IPS DF 6.9 (cell line): ENCODE measurements around the gene TUBA3D.
"Not testable (repeated sequence)": the region's sequence is repeated elsewhere in the genome, so short reads cannot be mapped to it uniquely, and the experiment has no call there.

ENCODE experiments used
- DNase-seq: peaks from one replicate; pipeline ENCODE4 v3.0.0-alpha.2; 2013; ENCODE audit warnings: low read depth, low spot score
- H3K27ac ChIP-seq: one replicate; pipeline ENCODE4 v1.5.1; 2013; ENCODE audit warnings: low read length, control low read depth
- H3K27me3 ChIP-seq: 2 replicates; pipeline ENCODE4 v1.6.1; 2013; ENCODE audit warnings: mild to moderate bottlenecking, low read length; ENCODE audit not compliant: control insufficient read depth, insufficient read depth
- H3K36me3 ChIP-seq: 2 replicates; pipeline ENCODE4 v1.6.1; 2013; ENCODE audit warnings: low read length; ENCODE audit not compliant: control insufficient read depth, insufficient read depth
- H3K4me1 ChIP-seq: 2 replicates; pipeline ENCODE4 v1.6.1; 2013; ENCODE audit warnings: low read length; ENCODE audit not compliant: control insufficient read depth, insufficient read depth
- H3K4me3 ChIP-seq: 2 replicates; pipeline ENCODE4 v1.5.1; 2013; ENCODE audit warnings: mild to moderate bottlenecking, low read length
- H3K9me3 ChIP-seq: 2 replicates; pipeline ENCODE4 v1.6.1; 2013; ENCODE audit warnings: low read length, inconsistent platforms; ENCODE audit not compliant: control insufficient read depth, insufficient read depth
- WGBS: extraction: QIAGEN DNeasy Blood & Tissue Kit; methylation state at CpG from one replicate; pipeline ENCODE4 v1.1.7; 2013; ENCODE audit warnings: mixed read lengths, missing lambda C conversion rate; ENCODE audit not compliant: insufficient read length, insufficient coverage; 5-methylcytosine and 5-hydroxymethylcytosine counted together

Gene TUBA3D

DNA sequence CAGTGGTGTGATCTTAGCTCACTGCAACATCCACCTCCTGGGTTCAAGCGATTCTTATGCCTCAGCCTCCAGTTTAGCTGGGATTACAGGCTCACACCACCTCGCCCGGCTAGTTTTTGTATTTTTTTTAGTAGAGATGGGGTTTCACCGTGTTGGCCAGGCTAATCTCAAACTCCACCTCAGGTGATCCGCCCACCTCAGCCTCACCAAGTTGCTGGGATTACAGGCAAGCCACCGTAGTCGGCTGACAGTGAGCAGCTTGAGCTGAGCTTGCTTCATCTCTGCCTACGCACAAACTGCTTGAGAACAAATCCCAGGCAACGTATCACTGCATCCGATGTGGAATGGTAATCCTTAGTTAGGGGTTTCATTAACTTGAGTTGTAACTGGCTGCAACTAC lies 8.2 kb upstream of the TUBA3D start:
- not testable (repeated sequence) for H3K27ac ChIP-seq, H3K4me3 ChIP-seq, H3K4me1 ChIP-seq, H3K27me3 ChIP-seq, H3K36me3 ChIP-seq, DNase-seq, H3K9me3 ChIP-seq
- WGBS, result no CpG with 5 or more reads among the region's 10 CpGs

DNA sequence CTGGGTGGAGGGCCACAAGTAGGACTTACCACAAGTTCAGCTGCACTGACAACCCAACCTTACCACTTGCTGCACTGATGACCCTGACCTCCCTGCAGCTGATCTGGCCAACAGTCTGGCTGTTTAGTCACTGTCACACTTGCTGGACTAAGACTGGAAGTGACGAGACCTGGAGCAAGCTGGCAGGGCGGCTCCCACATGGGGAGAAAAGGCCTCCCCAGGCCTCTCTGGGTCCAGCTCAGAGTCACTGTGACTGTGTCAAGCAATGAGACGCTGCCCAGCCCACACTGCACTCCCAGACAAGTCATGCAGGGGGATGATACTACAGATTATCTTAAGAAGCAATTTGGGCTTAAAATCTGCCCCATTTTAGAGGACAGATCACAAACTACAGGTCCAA lies 5.0 kb upstream of the TUBA3D start:
- DNase-seq, H3K27me3 ChIP-seq, H3K9me3 ChIP-seq, H3K27ac ChIP-seq, H3K4me1 ChIP-seq, H3K4me3 ChIP-seq, H3K36me3 ChIP-seq: not testable (repeated sequence)
- no CpG with 5 or more reads among the region's 3 CpGs for WGBS

DNA sequence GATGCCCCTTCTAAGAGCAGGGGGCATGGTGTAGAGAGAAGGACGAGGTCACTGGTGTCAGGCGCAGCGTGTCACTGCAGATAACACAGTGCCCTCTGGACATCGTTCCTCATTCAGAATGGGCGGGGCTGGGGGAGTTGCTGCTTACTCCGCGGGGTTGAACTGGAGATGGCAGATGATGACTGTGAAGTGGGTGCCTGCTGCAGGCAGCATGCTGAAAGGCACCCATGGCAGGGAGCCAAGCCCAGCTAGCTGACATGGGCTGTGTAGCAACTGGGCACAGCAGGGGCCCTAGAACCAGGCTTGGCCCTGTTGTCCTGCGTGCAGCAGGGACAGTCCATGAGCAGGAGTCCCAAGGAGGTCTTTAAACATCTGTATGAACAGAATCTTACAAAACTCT lies 4.3 kb upstream of the TUBA3D start:
- not testable (repeated sequence) for H3K4me3 ChIP-seq, H3K9me3 ChIP-seq, H3K27ac ChIP-seq, H3K4me1 ChIP-seq, DNase-seq, H3K27me3 ChIP-seq, H3K36me3 ChIP-seq
- WGBS, result no CpG with 5 or more reads among the region's 8 CpGs

DNA sequence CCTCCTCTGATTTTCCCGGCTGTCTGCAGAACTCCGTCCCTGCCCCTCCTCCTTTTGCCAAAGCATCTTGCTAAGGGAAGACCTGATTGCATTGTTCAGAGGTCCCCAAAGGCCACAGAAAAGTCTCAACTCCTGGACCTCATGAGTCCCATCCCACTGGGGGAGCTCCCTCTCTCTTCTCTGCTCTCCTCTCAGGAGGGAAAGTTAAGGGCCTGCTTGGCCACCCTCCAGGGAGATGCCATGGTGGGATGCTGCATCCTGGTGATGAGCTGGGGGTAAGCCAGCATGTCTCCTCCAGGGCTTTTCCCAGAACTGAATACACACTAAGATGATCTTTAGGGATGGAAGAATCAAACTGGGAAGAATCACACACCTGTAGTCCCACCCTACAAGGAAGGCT lies 2.7 kb upstream of the TUBA3D start:
- not testable (repeated sequence) for H3K27me3 ChIP-seq, H3K27ac ChIP-seq, H3K4me1 ChIP-seq, H3K4me3 ChIP-seq, H3K36me3 ChIP-seq, DNase-seq, H3K9me3 ChIP-seq
- WGBS, result no CpG with 5 or more reads among the region's 2 CpGs

DNA sequence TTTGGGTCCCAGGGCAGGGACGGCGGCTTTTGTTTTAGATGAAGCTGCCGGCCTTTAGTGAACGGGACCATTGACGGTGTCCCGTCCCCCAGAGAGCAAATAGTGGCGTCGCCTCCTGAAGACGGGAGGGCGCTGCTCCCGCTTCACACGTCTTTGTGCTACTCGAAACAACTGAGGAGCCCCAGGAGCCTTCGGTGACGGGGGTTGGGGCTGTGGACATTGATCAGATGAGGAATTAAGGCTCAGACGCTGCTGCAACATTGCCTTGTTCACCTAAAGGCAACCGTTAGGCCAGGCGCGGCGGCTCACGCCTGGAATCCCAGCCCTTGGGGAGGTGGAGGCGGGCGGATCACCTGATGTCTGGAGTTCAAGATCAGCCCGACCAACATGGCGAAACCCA lies 444 bp downstream of the TUBA3D start:
- H3K4me3 ChIP-seq, H3K4me1 ChIP-seq, H3K27me3 ChIP-seq, H3K36me3 ChIP-seq, H3K9me3 ChIP-seq, H3K27ac ChIP-seq, DNase-seq: not testable (repeated sequence)
- WGBS, result no CpG with 5 or more reads among the region's 25 CpGs

DNA sequence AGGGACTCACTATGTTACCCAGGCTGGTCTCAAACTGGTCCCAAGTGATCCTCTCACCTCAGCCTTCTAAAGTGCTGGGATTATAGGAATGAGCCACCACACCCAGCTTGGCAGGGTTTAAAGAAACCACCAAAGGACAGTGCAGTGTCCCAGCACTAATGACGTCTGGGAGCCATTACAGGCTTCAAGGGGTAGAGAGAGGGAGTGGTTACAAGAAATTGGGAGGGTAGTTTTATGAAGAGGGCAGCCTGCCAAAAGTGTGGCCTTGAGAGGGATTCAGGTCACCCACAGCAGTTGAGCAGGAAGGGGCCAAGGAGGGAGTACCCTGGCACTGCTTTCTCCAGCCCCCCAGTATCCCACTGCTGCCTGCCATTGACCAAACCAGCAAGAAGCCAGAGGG lies 1.3 kb downstream of the TUBA3D start:
- not testable (repeated sequence) for H3K4me3 ChIP-seq, DNase-seq, H3K4me1 ChIP-seq, H3K9me3 ChIP-seq, H3K27me3 ChIP-seq, H3K27ac ChIP-seq, H3K36me3 ChIP-seq
- WGBS, result no CpG with 5 or more reads among the region's 1 CpG

DNA sequence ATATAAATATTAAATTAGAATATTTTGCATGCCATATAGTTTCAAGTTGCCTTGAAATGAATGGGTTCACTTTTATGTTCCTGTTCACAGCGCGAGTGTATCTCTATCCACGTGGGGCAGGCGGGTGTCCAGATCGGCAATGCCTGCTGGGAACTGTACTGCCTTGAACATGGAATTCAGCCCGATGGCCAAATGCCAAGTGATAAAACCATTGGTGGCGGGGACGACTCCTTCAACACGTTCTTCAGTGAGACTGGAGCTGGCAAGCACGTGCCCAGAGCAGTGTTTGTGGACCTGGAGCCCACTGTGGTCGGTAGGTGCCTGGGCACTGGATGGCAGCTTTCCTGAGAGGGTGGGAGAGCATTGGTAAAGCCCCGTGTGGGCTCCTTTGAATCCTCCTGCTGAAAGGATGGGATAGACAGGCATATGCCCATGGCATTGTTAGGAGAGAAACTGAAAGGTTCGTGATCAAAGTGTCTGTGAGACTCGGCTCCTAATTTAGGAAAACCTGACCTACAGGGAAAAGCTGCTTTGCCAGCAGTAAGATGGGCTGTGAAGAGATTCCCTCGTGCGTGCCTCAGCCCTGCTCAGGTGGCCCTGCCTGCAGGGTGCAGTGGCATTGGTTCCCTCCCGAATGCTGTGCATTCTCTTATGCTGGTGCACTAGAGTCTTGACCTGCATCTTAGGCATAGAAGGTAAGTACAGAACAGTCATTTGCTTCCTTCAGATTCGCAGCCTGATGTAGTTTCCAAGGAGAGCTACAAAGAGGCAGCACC lies 2.3 kb downstream of the TUBA3D start:
- H3K4me3 ChIP-seq, H3K27me3 ChIP-seq, H3K4me1 ChIP-seq, H3K27ac ChIP-seq, H3K36me3 ChIP-seq, H3K9me3 ChIP-seq, DNase-seq: not testable (repeated sequence)
- whole genome bisulfite sequencing, result no CpG with 5 or more reads among the region's 18 CpGs

DNA sequence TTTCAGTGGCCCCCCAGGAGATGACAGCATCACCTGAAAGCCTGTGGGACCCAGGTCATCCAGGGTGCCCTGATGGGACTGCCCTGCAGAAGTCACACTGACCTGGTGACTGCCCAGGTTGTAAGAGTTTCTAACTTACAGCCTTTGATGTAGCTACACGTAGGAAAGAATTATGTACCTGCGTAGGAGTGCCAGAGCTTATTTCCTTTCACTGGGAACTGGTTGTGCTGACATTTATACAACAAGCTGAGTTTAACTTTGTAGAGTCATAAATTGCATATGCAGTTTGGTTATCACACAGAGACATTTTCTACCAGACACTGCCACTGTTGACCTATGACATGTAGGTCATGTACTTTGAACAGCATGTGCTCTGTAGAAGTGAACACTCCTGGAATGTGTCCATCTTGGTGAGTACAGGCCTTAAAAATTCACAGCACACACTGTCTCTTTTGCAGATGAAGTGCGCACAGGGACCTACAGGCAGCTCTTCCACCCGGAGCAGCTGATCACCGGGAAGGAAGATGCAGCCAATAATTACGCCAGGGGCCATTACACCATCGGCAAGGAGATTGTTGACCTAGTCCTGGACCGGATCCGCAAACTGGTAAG lies 3.0 kb downstream of the TUBA3D start:
- DNase-seq, H3K27ac ChIP-seq, H3K27me3 ChIP-seq, H3K4me3 ChIP-seq, H3K4me1 ChIP-seq, H3K36me3 ChIP-seq, H3K9me3 ChIP-seq: not testable (repeated sequence)
- no CpG with 5 or more reads among the region's 9 CpGs for WGBS

DNA sequence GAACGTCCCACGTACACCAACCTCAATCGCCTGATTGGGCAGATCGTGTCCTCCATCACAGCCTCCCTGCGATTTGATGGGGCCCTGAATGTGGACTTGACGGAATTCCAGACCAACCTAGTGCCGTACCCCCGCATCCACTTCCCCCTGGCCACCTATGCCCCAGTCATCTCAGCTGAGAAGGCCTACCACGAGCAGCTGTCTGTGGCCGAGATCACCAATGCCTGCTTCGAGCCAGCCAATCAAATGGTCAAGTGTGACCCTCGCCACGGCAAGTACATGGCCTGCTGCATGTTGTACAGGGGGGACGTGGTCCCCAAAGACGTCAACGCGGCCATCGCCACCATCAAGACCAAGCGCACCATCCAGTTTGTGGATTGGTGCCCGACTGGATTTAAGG lies 4.4 kb downstream of the TUBA3D start:
- not testable (repeated sequence) for H3K36me3 ChIP-seq, H3K4me1 ChIP-seq, H3K27me3 ChIP-seq, H3K4me3 ChIP-seq, H3K9me3 ChIP-seq, H3K27ac ChIP-seq, DNase-seq
- no CpG with 5 or more reads among the region's 20 CpGs for WGBS

DNA sequence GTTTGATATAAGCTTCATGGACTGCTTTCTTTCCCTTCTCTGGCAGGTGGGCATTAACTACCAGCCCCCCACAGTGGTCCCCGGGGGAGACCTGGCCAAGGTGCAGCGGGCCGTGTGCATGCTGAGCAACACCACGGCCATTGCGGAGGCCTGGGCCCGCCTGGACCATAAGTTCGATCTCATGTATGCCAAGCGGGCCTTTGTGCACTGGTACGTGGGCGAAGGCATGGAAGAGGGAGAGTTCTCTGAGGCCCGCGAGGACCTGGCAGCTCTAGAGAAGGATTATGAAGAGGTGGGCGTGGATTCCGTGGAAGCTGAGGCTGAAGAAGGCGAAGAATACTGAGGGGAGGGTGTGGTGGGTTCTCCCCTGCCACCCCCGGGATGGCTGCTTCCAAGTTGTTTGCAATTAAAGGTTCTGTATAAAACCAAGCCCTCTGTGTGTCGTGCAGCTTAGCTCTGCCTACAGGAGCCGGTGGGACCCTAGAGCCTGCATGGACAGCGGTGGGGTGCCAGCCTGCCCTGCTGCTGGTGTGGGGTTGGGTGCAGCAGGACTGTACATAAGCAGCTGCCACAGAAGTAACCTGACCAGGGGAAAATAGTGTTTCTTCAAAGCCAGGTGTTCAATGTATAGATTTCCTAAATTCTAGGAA lies 6.7 kb downstream of the TUBA3D start:
- H3K4me3 ChIP-seq, H3K27ac ChIP-seq, H3K36me3 ChIP-seq, H3K9me3 ChIP-seq, H3K4me1 ChIP-seq, H3K27me3 ChIP-seq, DNase-seq: not testable (repeated sequence)
- no CpG with 5 or more reads among the region's 19 CpGs for WGBS
